CD4-positive, alpha-beta T cell (primary cell): Measurements from ENCODE around the gene PRSS53. TPM values are rescaled to one million over a fixed set of nuclear protein-coding genes. Genes with fewer than 3 reads are reported as not detected.
A peak's percentile ranks its signal among the peaks of the same experiment; 100 is the strongest.

Experiments used
- ATAC-seq: fragments of 200-7000 bp; cut with Tn5 transposase; one replicate; pipeline ENCODE4 v1.10.0; 2022; ENCODE audit warnings: mild to moderate bottlenecking; ENCODE audit not compliant: poor library complexity
- CTCF ChIA-PET: fragments of 350-600 bp; sonication (Branson Sonifier 250); formaldehyde crosslinking; loops from one replicate; lab custom pipeline; 2021; ENCODE audit warnings: antibody characterized with exemption, inconsistent platforms; lab: Charles Lee
- POLR2A ChIA-PET: fragments of 350-600 bp; sonication (Branson Sonifier 250); formaldehyde crosslinking; loops from one replicate; lab custom pipeline; 2021; ENCODE audit warnings: antibody characterized with exemption, inconsistent platforms; lab: Charles Lee
- DNase-seq, 14 experiments: peaks; one replicate each; pipeline ENCODE4 v3.0.0-alpha.2; 2013 to 2020; ENCODE audit warnings: mixed read lengths in 2 of 14
- H3K27ac ChIP-seq, 2 donors: one replicate each; pipeline versions ENCODE4 v1.5.1 to v1.7.0; 2013; ENCODE audit warnings: low read length in 2 of 2, low read depth in 1 of 2, mild to moderate bottlenecking in 1 of 2
- H3K27me3 ChIP-seq, 2 experiments: 1 replicate in 1 of 2; 2 replicates in 1 of 2; pipeline versions ENCODE4 v1.6.1 to v1.7.0; 2013; ENCODE audit warnings: low read length in 2 of 2, control low read depth in 1 of 2, mild to moderate bottlenecking in 1 of 2, moderate library complexity in 1 of 2; ENCODE audit not compliant: insufficient read depth in 2 of 2, control insufficient read depth in 1 of 2
- H3K36me3 ChIP-seq: one replicate; pipeline ENCODE4 v1.6.1; 2013; ENCODE audit warnings: low read length, control low read depth; ENCODE audit not compliant: insufficient read depth
- H3K4me1 ChIP-seq: one replicate; pipeline ENCODE4 v1.6.1; 2013; ENCODE audit warnings: low read length, control low read depth; ENCODE audit not compliant: insufficient read depth
- H3K4me3 ChIP-seq: one replicate; pipeline ENCODE4 v1.5.1; 2013; ENCODE audit warnings: mild to moderate bottlenecking, low read length, moderate library complexity
- H3K9me3 ChIP-seq, 2 experiments: 1 replicate in 1 of 2; 2 replicates in 1 of 2; pipeline versions ENCODE4 v1.6.1 to v1.7.0; 2013; ENCODE audit warnings: low read length in 2 of 2, mild to moderate bottlenecking in 2 of 2, control low read depth in 1 of 2, moderate library complexity in 1 of 2; ENCODE audit not compliant: control insufficient read depth in 1 of 2, insufficient read depth in 1 of 2
- H3K27ac Mint-ChIP-seq: one replicate; pipeline ENCODE4 v1.8.0; 2020; ENCODE audit warnings: mixed read lengths
- H3K27me3 Mint-ChIP-seq: one replicate; pipeline ENCODE4 v1.8.0; 2021; ENCODE audit warnings: mixed read lengths
- H3K36me3 Mint-ChIP-seq: one replicate; pipeline ENCODE4 v1.8.0; 2021; ENCODE audit warnings: low read depth, mixed read lengths
- H3K4me1 Mint-ChIP-seq: one replicate; pipeline ENCODE4 v1.8.0; 2021; ENCODE audit warnings: low read depth, mixed read lengths
- H3K4me3 Mint-ChIP-seq: one replicate; pipeline ENCODE4 v1.8.0; 2020; ENCODE audit warnings: mild to moderate bottlenecking, mixed read lengths
- H3K9me3 Mint-ChIP-seq: one replicate; pipeline ENCODE4 v1.8.0; 2020; ENCODE audit warnings: mixed read lengths
- intact Hi-C, 2 experiments: fragments of 100-400 bp; cut with DNase I in 1 of 2; cut with micrococcal nuclease in 1 of 2; formaldehyde crosslinking; loops; one replicate each; pipeline versions ENCODE4 v1.15.1 to v1.9.0; 2023 to 2025; cut with DNase I, micrococcal nuclease
- total RNA-seq, 174 experiments: library from RNA in 2 of 174; stranded (reverse) in 2 of 174; gene quantifications; one replicate each; pipeline ENCODE4 v1.2.3 and lab custom pipeline; 2021 to 2026
- TF ChIP-seq, protein P1 (sequence below): fragments of 200-600 bp; IDR thresholded peaks from one replicate; pipeline ENCODE4 v1.8.0; 2022; ENCODE audit warnings: antibody characterized with exemption, mild to moderate bottlenecking

Gene PRSS53
- total RNA-seq, 2 experiments from 2014 or later = 3.5 to 3.9 TPM

DNA sequence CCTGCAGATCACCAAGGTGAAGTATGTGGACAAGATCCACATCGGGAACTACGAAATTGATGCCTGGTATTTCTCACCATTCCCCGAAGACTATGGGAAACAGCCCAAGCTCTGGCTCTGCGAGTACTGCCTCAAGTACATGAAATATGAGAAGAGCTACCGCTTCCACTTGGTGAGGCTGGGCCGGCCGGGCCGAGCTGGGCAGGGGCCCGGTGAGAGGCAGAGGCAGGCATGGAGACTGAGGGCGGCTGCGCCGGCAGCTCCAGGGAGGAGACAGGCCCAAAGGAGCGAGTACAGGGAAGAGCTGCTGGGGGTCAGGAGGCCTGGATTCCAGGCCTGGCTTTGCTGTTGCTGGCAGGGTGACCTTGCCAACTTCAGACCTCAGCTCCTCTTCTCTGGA is 38.4 kb upstream of the PRSS53 start:
- DNase-seq = no peak
- H3K9me3 ChIP-seq = no peaks in the 10 kb centered on the region
- intact Hi-C loops = no loop called here
- Mint-ChIP-seq H3K36me3 (peaks cover 63% of the 10 kb centered on the region), H3K27me3 (no peaks in the 10 kb centered on the region), H3K27ac (no peak overlapping the region), H3K9me3 (no peaks in the 10 kb centered on the region), H3K4me3 (no peak overlapping the region), H3K4me1 (peaks cover 6% of the 10 kb centered on the region)
- ChIA-PET POLR2A (interaction anchor here (1.0 to 2.6 kb wide), 3 partner anchors 10 to 53 kb away, joined by 3 to 9 read pairs (median 4); partner anchors contain the start of genes FUS and KAT8), CTCF (no interaction called here)
- H3K4me1 ChIP-seq = peaks cover 17% of the 10 kb centered on the region
- H3K27ac ChIP-seq = no peak overlapping the region
- no peaks in the 10 kb centered on the region for H3K27me3 ChIP-seq
- peaks cover 63% of the 10 kb centered on the region for H3K36me3 ChIP-seq
- TF ChIP-seq, protein P1, sequence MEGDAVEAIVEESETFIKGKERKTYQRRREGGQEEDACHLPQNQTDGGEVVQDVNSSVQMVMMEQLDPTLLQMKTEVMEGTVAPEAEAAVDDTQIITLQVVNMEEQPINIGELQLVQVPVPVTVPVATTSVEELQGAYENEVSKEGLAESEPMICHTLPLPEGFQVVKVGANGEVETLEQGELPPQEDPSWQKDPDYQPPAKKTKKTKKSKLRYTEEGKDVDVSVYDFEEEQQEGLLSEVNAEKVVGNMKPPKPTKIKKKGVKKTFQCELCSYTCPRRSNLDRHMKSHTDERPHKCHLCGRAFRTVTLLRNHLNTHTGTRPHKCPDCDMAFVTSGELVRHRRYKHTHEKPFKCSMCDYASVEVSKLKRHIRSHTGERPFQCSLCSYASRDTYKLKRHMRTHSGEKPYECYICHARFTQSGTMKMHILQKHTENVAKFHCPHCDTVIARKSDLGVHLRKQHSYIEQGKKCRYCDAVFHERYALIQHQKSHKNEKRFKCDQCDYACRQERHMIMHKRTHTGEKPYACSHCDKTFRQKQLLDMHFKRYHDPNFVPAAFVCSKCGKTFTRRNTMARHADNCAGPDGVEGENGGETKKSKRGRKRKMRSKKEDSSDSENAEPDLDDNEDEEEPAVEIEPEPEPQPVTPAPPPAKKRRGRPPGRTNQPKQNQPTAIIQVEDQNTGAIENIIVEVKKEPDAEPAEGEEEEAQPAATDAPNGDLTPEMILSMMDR = no peak
- no peak overlapping the region for H3K4me3 ChIP-seq
- ATAC-seq = no peak

DNA sequence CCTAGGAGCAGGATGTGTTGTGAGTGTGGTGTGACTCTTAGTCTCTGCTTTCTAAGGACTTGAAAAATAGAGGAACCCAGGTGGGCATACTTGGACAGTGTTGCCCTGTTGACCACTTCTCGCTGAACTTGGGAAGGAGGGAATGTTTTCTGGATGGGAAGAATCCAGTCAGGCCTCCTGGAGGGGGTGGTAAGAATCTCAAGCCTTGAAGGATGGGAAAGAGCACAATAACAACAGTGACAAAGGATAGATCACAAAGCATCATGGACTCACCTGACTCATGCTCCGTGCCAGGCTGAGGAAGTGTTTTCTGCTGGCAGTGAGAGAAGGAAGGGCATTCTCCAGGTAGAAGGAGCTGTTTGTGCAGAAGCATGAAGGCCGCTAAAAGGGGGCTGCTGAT is 37.1 kb upstream of the PRSS53 start:
- H3K27ac Mint-ChIP-seq = peak overlapping the region; percentile 66
- Histone ChIP-seq H3K9me3 (no peaks in the 10 kb centered on the region), H3K27me3 (no peaks in the 10 kb centered on the region), H3K27ac (no peak overlapping the region), H3K4me1 (peaks cover 17% of the 10 kb centered on the region), H3K36me3 (peaks cover 63% of the 10 kb centered on the region), H3K4me3 (no peak overlapping the region)
- CTCF ChIA-PET = no interaction called here
- no peaks in the 10 kb centered on the region for H3K27me3 Mint-ChIP-seq
- ATAC-seq (no peak), DNase-seq (no peak)
- peaks cover 68% of the 10 kb centered on the region for H3K36me3 Mint-ChIP-seq
- no peak overlapping the region for H3K4me3 Mint-ChIP-seq
- POLR2A ChIA-PET = interaction anchor here (1.3 to 2.6 kb wide), 3 partner anchors 8 to 54 kb away, joined by 4 to 9 read pairs (median 4); partner anchors contain the start of genes FUS and KAT8
- TF ChIP-seq, protein P1 = no peak
- H3K9me3 Mint-ChIP-seq = no peaks in the 10 kb centered on the region
- peaks cover 6% of the 10 kb centered on the region for H3K4me1 Mint-ChIP-seq
- intact Hi-C loops = no loop called here

DNA sequence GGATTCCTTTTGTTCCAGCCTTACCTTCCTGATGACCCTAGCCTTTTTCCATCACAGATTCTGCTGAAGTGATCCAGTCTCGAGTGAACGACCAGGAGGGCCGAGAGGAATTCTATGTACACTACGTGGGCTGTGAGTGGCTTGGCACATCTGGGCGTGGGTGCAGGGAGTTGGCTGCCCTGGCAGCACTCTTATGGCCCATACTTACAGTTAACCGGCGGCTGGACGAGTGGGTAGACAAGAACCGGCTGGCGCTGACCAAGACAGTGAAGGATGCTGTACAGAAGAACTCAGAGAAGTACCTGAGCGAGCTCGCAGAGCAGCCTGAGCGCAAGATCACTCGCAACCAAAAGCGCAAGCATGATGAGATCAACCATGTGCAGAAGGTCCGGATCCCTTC is 31.4 kb upstream of the PRSS53 start:
- TF ChIP-seq, protein P1 = no peak
- DNase-seq (no peak), ATAC-seq (no peak)
- Histone ChIP-seq H3K27ac (no peak overlapping the region), H3K9me3 (no peaks in the 10 kb centered on the region), H3K4me1 (peaks cover 23% of the 10 kb centered on the region), H3K36me3 (peaks cover 47% of the 10 kb centered on the region), H3K27me3 (no peaks in the 10 kb centered on the region), H3K4me3 (no peak overlapping the region)
- no peak overlapping the region for H3K4me3 Mint-ChIP-seq
- POLR2A ChIA-PET = interaction anchor here (1.2 to 3.5 kb wide), 2 partner anchors 22 to 46 kb away, joined by 6 to 17 read pairs; partner anchors contain the start of genes ZNF646 and ZNF668
- peaks cover 17% of the 10 kb centered on the region for H3K4me1 Mint-ChIP-seq
- no peaks in the 10 kb centered on the region for H3K27me3 Mint-ChIP-seq
- no peaks in the 10 kb centered on the region for H3K9me3 Mint-ChIP-seq
- intact Hi-C loops = no loop called here
- no peak overlapping the region for H3K27ac Mint-ChIP-seq
- peaks cover 62% of the 10 kb centered on the region for H3K36me3 Mint-ChIP-seq
- CTCF ChIA-PET = interaction anchor here (4.6 kb wide), 1 partner anchor 22 kb away, joined by 26 read pairs; no protein-coding TSS in a partner anchor
